K562 (cell line): ENCODE results near the gene HSPA1B. TPM values are rescaled to one million over a fixed set of nuclear protein-coding genes. Genes with fewer than 3 reads are reported as not detected.
A peak's percentile ranks its signal among the peaks of the same experiment; 100 is the strongest.

ENCODE experiments used
- ATF7 ChIP-seq: fragments of 450-650 bp; IDR thresholded peaks from 2 replicates; pipeline ENCODE4 v1.7.1; 2014; ENCODE audit warnings: mild to moderate bottlenecking, moderate library complexity
- BRD9 ChIP-seq: fragments of 450-650 bp; IDR thresholded peaks from 2 replicates; pipeline ENCODE4 v1.6.1; 2018; ENCODE audit warnings: low read depth; ENCODE audit not compliant: partially characterized antibody
- CREBBP ChIP-seq: IDR thresholded peaks from one replicate; pipeline ENCODE4 v1.6.1; 2012; ENCODE audit warnings: low read depth, mild to moderate bottlenecking, control low read depth, inconsistent platforms, low read length
- HDAC1 ChIP-seq, 2 experiments: fragments of 450-650 bp; IDR thresholded peaks; 2 replicates each; pipeline ENCODE4 v1.6.1; 2016 to 2017; ENCODE audit warnings: inconsistent platforms in 1 of 2, mild to moderate bottlenecking in 1 of 2, moderate library complexity in 1 of 2
- MEF2D ChIP-seq: conservative IDR thresholded peaks from 2 replicates; pipeline ENCODE4 v1.6.1; 2016; ENCODE audit warnings: low read depth, missing genetic modification characterization, missing compliant biosample characterization
- RNF219 ChIP-seq: fragments of 250-450 bp; sonication (Bioruptor Pico); IDR thresholded peaks from 2 replicates; pipeline ENCODE4 v1.5.0; 2022; ENCODE audit warnings: mild to moderate bottlenecking
- WHSC1 ChIP-seq: IDR thresholded peaks from one replicate; pipeline ENCODE4 v1.6.1; 2012; ENCODE audit warnings: low read length, control low read depth, inconsistent platforms
- XRCC3 ChIP-seq: fragments of 450-650 bp; IDR thresholded peaks from 2 replicates; pipeline ENCODE4 v1.6.1; 2017; ENCODE audit warnings: mild to moderate bottlenecking, moderate library complexity
- YY1 ChIP-seq, 3 experiments: IDR thresholded peaks; 2 replicates each; pipeline ENCODE4 v1.6.1; 2011; ENCODE audit warnings: low read length in 2 of 3, mild to moderate bottlenecking in 2 of 3, moderate library complexity in 2 of 3, borderline replicate concordance in 1 of 3, control low read depth in 1 of 3, low read depth in 1 of 3; ENCODE audit not compliant: insufficient read depth in 3 of 3, insufficient replicate concordance in 2 of 3, control insufficient read depth in 1 of 3, insufficient read length in 1 of 3; ENCODE audit errors: extremely low read depth in 1 of 3
- ZBED1 ChIP-seq: IDR thresholded peaks from 2 replicates; pipeline ENCODE4 v1.6.1; 2014
- ZNF384 ChIP-seq: IDR thresholded peaks from 2 replicates; pipeline ENCODE4 v1.6.1; 2012; ENCODE audit warnings: low read depth, low read length, improper control_type of control experiment
- polyA plus RNA-seq, 8 experiments: library from polyadenylated mRNA; depleted of rRNA in 4 of 8; stranded (reverse) in 5 of 8; unstranded in 3 of 8; fragments of >200 nt; fragmentation: Nextera tagmentation in 2 of 8; fragmentation: Illumina TruSeq in 1 of 8; extraction: Ambion mirVana in 2 of 8; extraction: Trizol in 1 of 8; gene quantifications; 2 replicates each; pipeline versions ENCODE4 v1.2.1 to v1.2.3, GENCODE V29; 2011 to 2014; ENCODE audit warnings: inconsistent platforms in 1 of 8, missing spikeins in 1 of 8
- total RNA-seq, 7 experiments: library from RNA; depleted of rRNA in 6 of 7; stranded (reverse); fragments of >200 nt in 6 of 7; fragmentation: Illumina TruSeq in 2 of 7; extraction: Trizol in 2 of 7; gene quantifications; 2 replicates each; pipeline versions ENCODE4 v1.2.1 to v1.2.3, GENCODE V29; 2011 to 2021; ENCODE audit warnings: low replicate concordance in 1 of 7
- TF ChIP-seq, protein P1 (sequence below): fragments of 450-650 bp; IDR thresholded peaks from 2 replicates; pipeline ENCODE4 v1.6.1; 2016; ENCODE audit warnings: borderline replicate concordance
- TF ChIP-seq, protein P2 (sequence below): fragments of 250-450 bp; sonication (Bioruptor Pico); IDR thresholded peaks from 2 replicates; pipeline ENCODE4 v1.4.0; 2020
- TF ChIP-seq, protein P3 (sequence below): sonication (generic); formaldehyde crosslinking; IDR thresholded peaks from 2 replicates; pipeline ENCODE4 v1.8.1; 2022; ENCODE audit warnings: missing genetic modification reagents

The HSPA1B gene
- total and polyA plus RNA-seq, 9 of the 15 experiments (the other 6 are each of a cell fraction or from before 2014, with no cell fraction given): 0.27 to 227 (median 51.2) TPM

GRCh38 chr6:31795616-31796298, 31.8 kb upstream of the HSPA1B start, which contains the start of gene VARS1 (continued):
- peak; percentile 98 to 100; a peak in 3 of 4 replicates for TF ChIP-seq HDAC1 (IDR thresholded peaks at IDR 0.05)
- TF ChIP-seq ZNF384: peak; percentile 82
- no peak for TF ChIP-seq MEF2D (tag)
- TF ChIP-seq ZBED1: peak; percentile 25; the same call in 1 of the 2 replicates
- peak; percentile 95 for TF ChIP-seq BRD9
- TF ChIP-seq YY1 (IDR thresholded peaks at IDR 0.05; ENCODE audit: borderline replicate concordance in 1 of 3, control insufficient read depth in 1 of 3, extremely low read depth in 1 of 3, insufficient read depth in 3 of 3, insufficient read length in 1 of 3, insufficient replicate concordance in 2 of 3, low read depth in 1 of 3, low read length in 2 of 3): peak in 2 of 3 experiments; percentile 70 to 82
- TF ChIP-seq ATF7: peak; percentile 95
- TF ChIP-seq, protein P1, sequence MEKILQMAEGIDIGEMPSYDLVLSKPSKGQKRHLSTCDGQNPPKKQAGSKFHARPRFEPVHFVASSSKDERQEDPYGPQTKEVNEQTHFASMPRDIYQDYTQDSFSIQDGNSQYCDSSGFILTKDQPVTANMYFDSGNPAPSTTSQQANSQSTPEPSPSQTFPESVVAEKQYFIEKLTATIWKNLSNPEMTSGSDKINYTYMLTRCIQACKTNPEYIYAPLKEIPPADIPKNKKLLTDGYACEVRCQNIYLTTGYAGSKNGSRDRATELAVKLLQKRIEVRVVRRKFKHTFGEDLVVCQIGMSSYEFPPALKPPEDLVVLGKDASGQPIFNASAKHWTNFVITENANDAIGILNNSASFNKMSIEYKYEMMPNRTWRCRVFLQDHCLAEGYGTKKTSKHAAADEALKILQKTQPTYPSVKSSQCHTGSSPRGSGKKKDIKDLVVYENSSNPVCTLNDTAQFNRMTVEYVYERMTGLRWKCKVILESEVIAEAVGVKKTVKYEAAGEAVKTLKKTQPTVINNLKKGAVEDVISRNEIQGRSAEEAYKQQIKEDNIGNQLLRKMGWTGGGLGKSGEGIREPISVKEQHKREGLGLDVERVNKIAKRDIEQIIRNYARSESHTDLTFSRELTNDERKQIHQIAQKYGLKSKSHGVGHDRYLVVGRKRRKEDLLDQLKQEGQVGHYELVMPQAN: peak; percentile 100; the same call in 1 of the 2 replicates
- no peak for TF ChIP-seq WHSC1
- TF ChIP-seq, protein P2, sequence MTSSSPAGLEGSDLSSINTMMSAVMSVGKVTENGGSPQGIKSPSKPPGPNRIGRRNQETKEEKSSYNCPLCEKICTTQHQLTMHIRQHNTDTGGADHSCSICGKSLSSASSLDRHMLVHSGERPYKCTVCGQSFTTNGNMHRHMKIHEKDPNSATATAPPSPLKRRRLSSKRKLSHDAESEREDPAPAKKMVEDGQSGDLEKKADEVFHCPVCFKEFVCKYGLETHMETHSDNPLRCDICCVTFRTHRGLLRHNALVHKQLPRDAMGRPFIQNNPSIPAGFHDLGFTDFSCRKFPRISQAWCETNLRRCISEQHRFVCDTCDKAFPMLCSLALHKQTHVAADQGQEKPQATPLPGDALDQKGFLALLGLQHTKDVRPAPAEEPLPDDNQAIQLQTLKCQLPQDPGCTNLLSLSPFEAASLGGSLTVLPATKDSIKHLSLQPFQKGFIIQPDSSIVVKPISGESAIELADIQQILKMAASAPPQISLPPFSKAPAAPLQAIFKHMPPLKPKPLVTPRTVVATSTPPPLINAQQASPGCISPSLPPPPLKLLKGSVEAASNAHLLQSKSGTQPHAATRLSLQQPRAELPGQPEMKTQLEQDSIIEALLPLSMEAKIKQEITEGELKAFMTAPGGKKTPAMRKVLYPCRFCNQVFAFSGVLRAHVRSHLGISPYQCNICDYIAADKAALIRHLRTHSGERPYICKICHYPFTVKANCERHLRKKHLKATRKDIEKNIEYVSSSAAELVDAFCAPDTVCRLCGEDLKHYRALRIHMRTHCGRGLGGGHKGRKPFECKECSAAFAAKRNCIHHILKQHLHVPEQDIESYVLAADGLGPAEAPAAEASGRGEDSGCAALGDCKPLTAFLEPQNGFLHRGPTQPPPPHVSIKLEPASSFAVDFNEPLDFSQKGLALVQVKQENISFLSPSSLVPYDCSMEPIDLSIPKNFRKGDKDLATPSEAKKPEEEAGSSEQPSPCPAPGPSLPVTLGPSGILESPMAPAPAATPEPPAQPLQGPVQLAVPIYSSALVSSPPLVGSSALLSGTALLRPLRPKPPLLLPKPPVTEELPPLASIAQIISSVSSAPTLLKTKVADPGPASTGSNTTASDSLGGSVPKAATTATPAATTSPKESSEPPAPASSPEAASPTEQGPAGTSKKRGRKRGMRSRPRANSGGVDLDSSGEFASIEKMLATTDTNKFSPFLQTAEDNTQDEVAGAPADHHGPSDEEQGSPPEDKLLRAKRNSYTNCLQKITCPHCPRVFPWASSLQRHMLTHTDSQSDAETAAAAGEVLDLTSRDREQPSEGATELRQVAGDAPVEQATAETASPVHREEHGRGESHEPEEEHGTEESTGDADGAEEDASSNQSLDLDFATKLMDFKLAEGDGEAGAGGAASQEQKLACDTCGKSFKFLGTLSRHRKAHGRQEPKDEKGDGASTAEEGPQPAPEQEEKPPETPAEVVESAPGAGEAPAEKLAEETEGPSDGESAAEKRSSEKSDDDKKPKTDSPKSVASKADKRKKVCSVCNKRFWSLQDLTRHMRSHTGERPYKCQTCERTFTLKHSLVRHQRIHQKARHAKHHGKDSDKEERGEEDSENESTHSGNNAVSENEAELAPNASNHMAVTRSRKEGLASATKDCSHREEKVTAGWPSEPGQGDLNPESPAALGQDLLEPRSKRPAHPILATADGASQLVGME (CRISPR knock-in tag): peak; percentile 94
- no peak for TF ChIP-seq RNF219
- TF ChIP-seq, protein P3, sequence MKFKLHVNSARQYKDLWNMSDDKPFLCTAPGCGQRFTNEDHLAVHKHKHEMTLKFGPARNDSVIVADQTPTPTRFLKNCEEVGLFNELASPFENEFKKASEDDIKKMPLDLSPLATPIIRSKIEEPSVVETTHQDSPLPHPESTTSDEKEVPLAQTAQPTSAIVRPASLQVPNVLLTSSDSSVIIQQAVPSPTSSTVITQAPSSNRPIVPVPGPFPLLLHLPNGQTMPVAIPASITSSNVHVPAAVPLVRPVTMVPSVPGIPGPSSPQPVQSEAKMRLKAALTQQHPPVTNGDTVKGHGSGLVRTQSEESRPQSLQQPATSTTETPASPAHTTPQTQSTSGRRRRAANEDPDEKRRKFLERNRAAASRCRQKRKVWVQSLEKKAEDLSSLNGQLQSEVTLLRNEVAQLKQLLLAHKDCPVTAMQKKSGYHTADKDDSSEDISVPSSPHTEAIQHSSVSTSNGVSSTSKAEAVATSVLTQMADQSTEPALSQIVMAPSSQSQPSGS (CRISPR knock-in tag): peak; percentile 76; the same call in 1 of the 2 replicates
- no peak for TF ChIP-seq XRCC3
- no peak for TF ChIP-seq CREBBP
